HG03521 (cell line): Measurements from ENCODE around the gene ADAM12.

ENCODE experiments used
- ATAC-seq: cut with Tn5 transposase; IDR thresholded peaks from one replicate; pipeline ENCODE4 v1.9.1; 2021; ENCODE audit warnings: mild to moderate bottlenecking, moderate library complexity; ENCODE audit not compliant: unreplicated experiment

ADAM12 gene

GRCh38 chr10:126239844-126240243 is 148.4 kb downstream of the ADAM12 start:
- no peak for ATAC-seq

- ATAC-seq: no peak
Observed at GRCh38 chr10:126235979-126236851, 152.1 kb downstream of the ADAM12 start.

GRCh38 chr10:126235091-126235978 is 152.9 kb downstream of the ADAM12 start:
- ATAC-seq: no peak

GRCh38 chr10:126234630-126235029 is 153.6 kb downstream of the ADAM12 start:
- ATAC-seq: no peak

GRCh38 chr10:126233182-126234148 is 154.8 kb downstream of the ADAM12 start:
- ATAC-seq: no peak

GRCh38 chr10:126230587-126230986 is 157.7 kb downstream of the ADAM12 start:
- ATAC-seq: no peak

GRCh38 chr10:126229686-126230085 is 158.6 kb downstream of the ADAM12 start:
- ATAC-seq: no peak

- ATAC-seq: no peak
Observed at GRCh38 chr10:126227762-126228134, 160.5 kb downstream of the ADAM12 start.

- no peak for ATAC-seq
Observed at GRCh38 chr10:126226988-126227761, 161.1 kb downstream of the ADAM12 start.

- ATAC-seq: no peak
Observed at GRCh38 chr10:126226205-126226604, 162.1 kb downstream of the ADAM12 start.

GRCh38 chr10:126225672-126226008 is 162.6 kb downstream of the ADAM12 start:
- ATAC-seq: no peak

- no peak for ATAC-seq
Observed at GRCh38 chr10:126224967-126225671, 163.2 kb downstream of the ADAM12 start.

- ATAC-seq: no peak
Observed at GRCh38 chr10:126223512-126224067, 164.7 kb downstream of the ADAM12 start.

GRCh38 chr10:126222736-126223511 is 165.4 kb downstream of the ADAM12 start:
- no peak for ATAC-seq

GRCh38 chr10:126221874-126222273 is 166.4 kb downstream of the ADAM12 start:
- no peak for ATAC-seq

- ATAC-seq: no peak
Observed at GRCh38 chr10:126218778-126219649, 169.3 kb downstream of the ADAM12 start.

- no peak for ATAC-seq
Observed at GRCh38 chr10:126218174-126218573, 170.1 kb downstream of the ADAM12 start.
